Body of pancreas (tissue), 4 donors: ENCODE results near the gene TEAD1.

ENCODE experiments used
- CTCF ChIP-seq, 7 experiments: fragments of 450-650 bp in 4 of 7; fragments of 200-600 bp in 3 of 7; sonication (generic) in 3 of 7; IDR thresholded peaks; one replicate each; pipeline ENCODE4 v1.5.1; 2016 to 2019; ENCODE audit warnings: antibody characterized with exemption in 7 of 7
- POLR2A ChIP-seq, 3 donors: fragments of 450-650 bp; IDR thresholded peaks; one replicate each; pipeline ENCODE4 v1.6.1; 2016; ENCODE audit warnings: antibody characterized with exemption in 3 of 3, mild to moderate bottlenecking in 2 of 3

- TF ChIP-seq CTCF (IDR thresholded peaks at IDR 0.05) (no peak), POLR2A (IDR thresholded peaks at IDR 0.05) (no peak)
These were observed 32.2 kb upstream of the TEAD1 start for GRCh38 chr11:12642040-12642439.
